GM12872 (cell line): Measurements from ENCODE around the gene URI1.

Source experiments
- TF ChIP-seq, protein P1 (sequence below): IDR thresholded peaks from 3 replicates; pipeline ENCODE4 v1.5.1; 2011; ENCODE audit warnings: low read depth, mild to moderate bottlenecking, low read length, moderate library complexity; ENCODE audit not compliant: insufficient read depth

Gene URI1

DNA sequence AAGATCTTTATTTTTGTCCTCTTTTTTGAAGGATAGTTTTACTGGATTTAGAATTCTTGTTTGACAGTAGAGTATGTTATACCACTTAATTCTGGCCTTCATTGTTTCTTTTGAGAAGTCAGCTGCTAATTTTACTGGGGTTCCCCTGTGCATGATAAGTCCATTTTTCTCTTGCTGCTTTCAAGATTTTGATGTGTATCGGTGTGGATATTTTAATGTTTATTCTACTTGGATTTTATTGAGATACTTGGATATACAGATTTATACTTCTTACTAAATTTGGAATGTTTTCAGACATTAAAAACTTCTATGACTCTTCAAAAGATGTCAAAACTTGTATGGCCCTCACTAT lies 86.9 kb downstream of the URI1 start:
- TF ChIP-seq, protein P1, sequence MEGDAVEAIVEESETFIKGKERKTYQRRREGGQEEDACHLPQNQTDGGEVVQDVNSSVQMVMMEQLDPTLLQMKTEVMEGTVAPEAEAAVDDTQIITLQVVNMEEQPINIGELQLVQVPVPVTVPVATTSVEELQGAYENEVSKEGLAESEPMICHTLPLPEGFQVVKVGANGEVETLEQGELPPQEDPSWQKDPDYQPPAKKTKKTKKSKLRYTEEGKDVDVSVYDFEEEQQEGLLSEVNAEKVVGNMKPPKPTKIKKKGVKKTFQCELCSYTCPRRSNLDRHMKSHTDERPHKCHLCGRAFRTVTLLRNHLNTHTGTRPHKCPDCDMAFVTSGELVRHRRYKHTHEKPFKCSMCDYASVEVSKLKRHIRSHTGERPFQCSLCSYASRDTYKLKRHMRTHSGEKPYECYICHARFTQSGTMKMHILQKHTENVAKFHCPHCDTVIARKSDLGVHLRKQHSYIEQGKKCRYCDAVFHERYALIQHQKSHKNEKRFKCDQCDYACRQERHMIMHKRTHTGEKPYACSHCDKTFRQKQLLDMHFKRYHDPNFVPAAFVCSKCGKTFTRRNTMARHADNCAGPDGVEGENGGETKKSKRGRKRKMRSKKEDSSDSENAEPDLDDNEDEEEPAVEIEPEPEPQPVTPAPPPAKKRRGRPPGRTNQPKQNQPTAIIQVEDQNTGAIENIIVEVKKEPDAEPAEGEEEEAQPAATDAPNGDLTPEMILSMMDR, result no peak

DNA sequence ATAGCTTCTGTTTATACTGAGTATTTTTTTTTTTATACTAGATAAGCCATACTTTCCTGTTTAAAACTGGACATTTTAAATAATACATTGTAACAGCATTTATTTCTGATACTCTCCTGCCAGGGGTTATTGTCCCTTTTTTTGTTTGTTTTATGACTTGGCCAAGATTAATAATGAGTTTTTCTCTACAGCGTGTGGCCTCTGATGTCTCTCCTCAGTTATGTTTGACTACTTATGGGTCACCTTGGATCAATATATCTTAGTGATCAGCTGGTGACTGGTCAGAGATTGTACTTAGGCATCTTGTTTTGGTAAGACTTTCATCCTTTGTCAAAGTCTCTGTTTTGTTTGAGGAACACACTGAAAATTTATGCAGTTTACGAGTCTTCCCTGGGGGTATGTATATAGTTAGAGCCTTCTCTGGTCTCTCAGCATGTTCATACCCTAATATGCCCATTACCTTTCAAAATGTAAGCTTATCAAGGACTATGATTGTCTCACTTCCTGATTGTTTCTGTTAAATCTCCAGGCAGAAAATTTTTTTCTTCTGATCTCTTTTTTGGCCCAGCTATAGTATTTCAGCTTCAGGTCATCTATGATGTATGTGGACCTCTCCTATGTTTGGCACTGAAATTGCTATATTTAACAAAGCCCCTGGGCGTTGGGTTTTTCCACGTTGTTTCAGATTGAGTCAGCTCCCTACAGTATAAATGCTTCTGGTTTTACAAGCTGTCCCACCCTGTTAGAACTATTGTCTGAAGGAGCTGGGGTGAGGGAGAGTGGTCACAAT lies 87.9 kb downstream of the URI1 start:
- TF ChIP-seq, protein P1, result no peak

DNA sequence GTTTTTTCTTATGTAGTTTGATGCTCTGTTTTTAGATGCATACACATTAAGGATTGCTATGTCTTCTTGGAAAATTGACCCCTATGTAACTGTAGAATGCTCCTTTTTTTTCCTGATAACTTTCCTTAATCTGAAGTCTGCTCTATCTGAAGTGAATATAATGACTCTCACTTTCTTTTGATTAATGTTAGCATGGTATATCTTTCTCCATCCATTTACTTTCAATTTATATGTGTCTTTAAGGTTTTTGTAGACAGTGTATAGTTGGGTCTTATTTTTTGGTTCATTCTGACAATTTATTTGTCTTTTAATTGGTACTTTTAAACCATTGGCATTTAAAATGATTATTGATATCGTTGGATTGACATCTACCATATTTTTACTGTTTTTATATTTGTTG lies 92.3 kb downstream of the URI1 start:
- TF ChIP-seq, protein P1, result no peak

DNA sequence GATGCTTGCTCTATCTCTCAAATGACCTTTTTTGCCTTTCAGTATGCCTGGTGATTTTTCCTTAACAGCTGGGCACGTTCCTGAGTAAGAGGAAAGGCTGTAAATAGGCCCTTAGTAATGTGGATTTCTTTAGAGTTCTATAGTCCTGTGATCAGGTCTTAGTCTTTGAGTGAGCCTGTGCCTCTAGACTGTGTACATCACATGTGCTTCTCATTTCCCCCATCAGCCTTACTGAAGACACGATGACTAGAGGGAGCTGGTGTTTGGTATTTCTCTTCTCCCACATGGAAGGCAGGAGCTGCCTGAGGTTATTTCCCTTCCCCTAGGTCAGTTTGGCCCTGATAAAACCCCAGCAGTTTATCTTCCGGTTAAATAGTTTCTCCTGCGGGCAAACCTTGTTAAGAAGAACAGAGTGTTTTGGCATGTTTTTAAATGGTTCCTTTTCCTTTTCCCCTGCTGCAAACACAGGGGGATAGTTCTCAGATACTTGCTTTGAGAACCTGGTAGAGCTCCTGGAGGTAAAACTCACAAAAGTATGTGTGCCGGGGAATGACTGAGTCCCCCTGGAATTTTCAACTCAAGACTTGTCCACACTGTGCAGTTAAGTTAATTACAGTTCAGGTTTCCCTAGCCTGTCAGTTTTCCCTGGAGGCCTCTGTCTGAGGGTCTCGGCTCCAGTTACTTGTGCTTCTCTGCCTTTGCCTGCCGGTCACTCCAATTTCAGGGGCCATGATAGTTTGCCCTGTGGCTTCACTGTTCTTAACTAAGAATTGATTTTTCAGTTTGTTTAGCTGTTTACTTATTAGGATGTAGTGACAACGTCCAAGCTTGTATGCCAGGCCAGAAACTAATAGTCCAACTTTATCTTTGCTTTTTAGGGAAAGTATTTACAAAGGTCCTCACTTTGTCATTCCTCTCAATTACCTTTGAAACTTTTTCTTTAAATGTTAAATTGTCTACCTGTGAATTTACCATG lies 94.4 kb downstream of the URI1 start:
- TF ChIP-seq, protein P1, result no peak

DNA sequence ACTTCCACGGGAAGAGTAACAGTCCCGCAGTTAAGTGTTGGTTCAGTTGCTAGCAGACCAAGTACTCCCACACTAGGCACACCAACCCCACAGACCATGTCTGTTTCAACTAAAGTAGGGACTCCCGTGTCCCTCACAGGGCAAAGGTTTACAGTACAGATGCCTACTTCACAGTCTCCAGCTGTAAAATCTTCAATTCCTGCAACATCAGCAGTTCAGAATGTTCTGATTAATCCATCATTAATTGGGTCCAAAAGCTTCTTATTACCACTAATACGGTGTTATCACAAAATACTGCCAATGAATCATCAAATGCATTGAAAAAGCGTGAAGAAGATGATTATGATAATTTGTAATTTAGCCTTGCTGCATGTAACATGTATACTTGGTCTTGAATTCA lies 95.8 kb downstream of the URI1 start:
- TF ChIP-seq, protein P1, result no peak

DNA sequence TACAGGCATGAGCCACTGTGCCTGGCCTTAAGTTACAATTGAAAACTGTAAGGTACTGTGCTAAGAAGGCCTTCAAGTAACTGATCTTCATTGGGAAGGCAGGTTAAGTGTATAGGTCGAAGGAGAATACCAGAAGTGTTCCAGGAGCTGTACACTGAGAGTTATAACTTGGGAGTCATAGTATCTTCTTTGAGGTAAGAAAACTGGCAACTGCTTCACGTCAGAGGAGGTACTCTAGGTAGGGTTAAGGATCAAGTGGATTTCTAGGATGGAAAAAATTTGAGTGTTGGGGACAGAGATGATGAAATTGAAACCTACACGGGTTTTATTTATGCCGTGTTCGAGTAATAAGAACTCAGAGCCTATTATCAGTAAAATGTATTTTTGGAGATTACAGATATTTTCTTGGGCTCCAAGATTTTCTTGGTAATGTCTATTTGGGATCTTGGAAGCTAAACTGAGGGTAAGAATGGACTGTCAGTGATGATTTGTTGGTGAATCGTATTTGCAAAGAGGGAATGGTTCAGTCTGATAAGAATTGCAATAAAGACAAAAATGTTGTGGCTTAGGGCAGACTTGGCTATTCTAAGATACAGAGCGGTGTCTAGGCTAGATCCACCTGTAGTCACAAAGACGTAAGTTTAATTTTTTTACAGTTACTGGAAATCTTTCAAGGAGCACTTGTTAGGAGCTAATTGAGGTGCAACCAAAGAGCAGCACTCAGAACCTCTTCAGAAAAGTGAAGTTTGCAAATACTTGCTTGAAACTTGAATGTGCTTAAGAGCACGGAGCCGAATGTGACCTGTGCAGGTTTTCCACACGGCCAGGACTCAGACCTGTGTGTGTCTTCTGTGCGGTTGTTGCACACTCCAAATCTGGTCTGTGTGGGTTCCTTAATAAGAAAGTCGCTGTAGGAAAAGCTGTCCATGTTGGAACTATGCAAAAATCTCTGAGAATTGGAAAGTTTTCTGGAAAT lies 102.5 kb downstream of the URI1 start:
- TF ChIP-seq, protein P1, result no peak
